ENCODE results near the gene ARRDC5.

Gene ARRDC5

GRCh38 chr19:4868286-4868834 lies 34.3 kb downstream of the ARRDC5 start:
- no peak overlapping the region for H2BK15ac ChIP-seq (ENCODE audit: low read depth, poor library complexity, severe bottlenecking)
- no peak for DNase-seq
- H3K9me3 ChIP-seq (ENCODE audit: control insufficient read depth, low read length), result no peaks in the 10 kb centered on the region
- H2BK120ac ChIP-seq (ENCODE audit: low read depth, low read length), result no peak overlapping the region
- H2AK5ac ChIP-seq (ENCODE audit: low read length, severe bottlenecking), result peak overlapping the region; percentile 75
- 84% methylated on average over 9 of the region's 10 CpGs for whole genome bisulfite sequencing
- peak overlapping the region; percentile 43 to 52 for H3K4ac ChIP-seq (ENCODE audit: low read depth in 1 of 2, low read length in 2 of 2)
- H3K36me3 ChIP-seq (ENCODE audit: control insufficient read depth in 1 of 2, insufficient read depth in 2 of 2, low read depth in 1 of 2, low read length in 2 of 2), result peaks cover 10 to 12% of the 10 kb centered on the region in 2 experiments
- H3K4me1 ChIP-seq (ENCODE audit: control insufficient read depth, insufficient read depth, low read depth, low read length), result peaks cover 23% of the 10 kb centered on the region
- H3K4me3 ChIP-seq (ENCODE audit: insufficient read depth in 1 of 2, low read depth in 1 of 2, low read length in 2 of 2), result peak overlapping the region in 1 of 2 experiments; percentile 100
- no peak overlapping the region for H3K23ac ChIP-seq (ENCODE audit: low read length in 2 of 2)
- H3K27ac ChIP-seq (ENCODE audit: low read length, poor library complexity, severe bottlenecking), result no peak overlapping the region
- H3K4me2 ChIP-seq (ENCODE audit: low read length, poor library complexity, severe bottlenecking), result no peak overlapping the region
- H4K91ac ChIP-seq (ENCODE audit: low read length), result no peak overlapping the region
- H3K14ac ChIP-seq (ENCODE audit: low read length in 2 of 2), result no peak overlapping the region
- peaks cover 1% of the 10 kb centered on the region for H3K79me1 ChIP-seq (replicated peaks; ENCODE audit: low read length, poor library complexity, severe bottlenecking)
- H4K8ac ChIP-seq (ENCODE audit: low read length), result no peak overlapping the region
- no peak overlapping the region for H2AFZ ChIP-seq (ENCODE audit: low read depth, low read length)
- peak overlapping the region; percentile 98 for H3K9ac ChIP-seq (ENCODE audit: low read length)
- peak overlapping the region in 1 of 2 experiments; percentile 98 for H3K18ac ChIP-seq (ENCODE audit: low read depth in 1 of 2, low read length in 2 of 2)
- H3K27me3 ChIP-seq (ENCODE audit: control insufficient read depth in 1 of 2, insufficient read depth in 1 of 2, low read length in 2 of 2), result no peaks in the 10 kb centered on the region
- no peak overlapping the region for H2BK5ac ChIP-seq (ENCODE audit: low read depth, low read length, poor library complexity, severe bottlenecking)
- peak overlapping the region; percentile 80 to 97 for H2BK12ac ChIP-seq (ENCODE audit: low read length in 2 of 2)

GRCh38 chr19:4867534-4868285 lies 35.0 kb downstream of the ARRDC5 start, which contains the start of gene PLIN3:
PLIN3 (minus strand) TSS chr19:4867667; CDS start chr19:4861394, 6,273 bp downstream.
- H2BK120ac ChIP-seq (ENCODE audit: low read depth, low read length), result peak within 1 kb of the TSS; percentile 88
- peak within 1 kb of the TSS; percentile 47 for H2BK5ac ChIP-seq (ENCODE audit: low read depth, low read length, poor library complexity, severe bottlenecking)
- peak within 1 kb of the TSS; percentile 77 to 82 for H3K14ac ChIP-seq (ENCODE audit: low read length in 2 of 2)
- H3K27ac ChIP-seq (ENCODE audit: low read length, poor library complexity, severe bottlenecking), result peak within 1 kb of the TSS; percentile 79
- H3K27me3 ChIP-seq (ENCODE audit: control insufficient read depth in 1 of 2, insufficient read depth in 1 of 2, low read length in 2 of 2), result no peaks in the 10 kb centered on the region
- H3K36me3 ChIP-seq (ENCODE audit: control insufficient read depth in 1 of 2, insufficient read depth in 2 of 2, low read depth in 1 of 2, low read length in 2 of 2), result peaks cover 12 to 13% of the 10 kb centered on the region in 2 experiments
- peak within 1 kb of the TSS; percentile 92 for H2BK15ac ChIP-seq (ENCODE audit: low read depth, poor library complexity, severe bottlenecking)
- H3K79me1 ChIP-seq (replicated peaks; ENCODE audit: low read length, poor library complexity, severe bottlenecking), result peaks cover 1% of the 10 kb centered on the region
- no peaks in the 10 kb centered on the region for H3K9me3 ChIP-seq (ENCODE audit: control insufficient read depth, low read length)
- H3K4me3 ChIP-seq (ENCODE audit: insufficient read depth in 1 of 2, low read depth in 1 of 2, low read length in 2 of 2), result peak within 1 kb of the TSS; percentile 86 to 100
- H3K4me2 ChIP-seq (ENCODE audit: low read length, poor library complexity, severe bottlenecking), result peak within 1 kb of the TSS; percentile 83
- H3K4me1 ChIP-seq (ENCODE audit: control insufficient read depth, insufficient read depth, low read depth, low read length), result peaks cover 23% of the 10 kb centered on the region
- H2AK5ac ChIP-seq (ENCODE audit: low read length, severe bottlenecking), result peak within 1 kb of the TSS; percentile 75
- peak within 1 kb of the TSS; percentile 86 for H2AFZ ChIP-seq (ENCODE audit: low read depth, low read length)
- peak within 1 kb of the TSS in 1 of 2 experiments; percentile 93 for H3K23ac ChIP-seq (ENCODE audit: low read length in 2 of 2)
- H2BK12ac ChIP-seq (ENCODE audit: low read length in 2 of 2), result peak within 1 kb of the TSS; percentile 80 to 90
- DNase-seq, result peak; percentile 96
- peak within 1 kb of the TSS; percentile 73 for H4K91ac ChIP-seq (ENCODE audit: low read length)
- peak within 1 kb of the TSS; percentile 73 to 97 for H3K4ac ChIP-seq (ENCODE audit: low read depth in 1 of 2, low read length in 2 of 2)
- peak within 1 kb of the TSS; percentile 98 for H3K9ac ChIP-seq (ENCODE audit: low read length)
- H4K8ac ChIP-seq (ENCODE audit: low read length), result peak within 1 kb of the TSS; percentile 75
- WGBS, result 13% methylated on average over 22 of the region's 46 CpGs
- H3K18ac ChIP-seq (ENCODE audit: low read depth in 1 of 2, low read length in 2 of 2), result peak within 1 kb of the TSS; percentile 85 to 98

DNA sequence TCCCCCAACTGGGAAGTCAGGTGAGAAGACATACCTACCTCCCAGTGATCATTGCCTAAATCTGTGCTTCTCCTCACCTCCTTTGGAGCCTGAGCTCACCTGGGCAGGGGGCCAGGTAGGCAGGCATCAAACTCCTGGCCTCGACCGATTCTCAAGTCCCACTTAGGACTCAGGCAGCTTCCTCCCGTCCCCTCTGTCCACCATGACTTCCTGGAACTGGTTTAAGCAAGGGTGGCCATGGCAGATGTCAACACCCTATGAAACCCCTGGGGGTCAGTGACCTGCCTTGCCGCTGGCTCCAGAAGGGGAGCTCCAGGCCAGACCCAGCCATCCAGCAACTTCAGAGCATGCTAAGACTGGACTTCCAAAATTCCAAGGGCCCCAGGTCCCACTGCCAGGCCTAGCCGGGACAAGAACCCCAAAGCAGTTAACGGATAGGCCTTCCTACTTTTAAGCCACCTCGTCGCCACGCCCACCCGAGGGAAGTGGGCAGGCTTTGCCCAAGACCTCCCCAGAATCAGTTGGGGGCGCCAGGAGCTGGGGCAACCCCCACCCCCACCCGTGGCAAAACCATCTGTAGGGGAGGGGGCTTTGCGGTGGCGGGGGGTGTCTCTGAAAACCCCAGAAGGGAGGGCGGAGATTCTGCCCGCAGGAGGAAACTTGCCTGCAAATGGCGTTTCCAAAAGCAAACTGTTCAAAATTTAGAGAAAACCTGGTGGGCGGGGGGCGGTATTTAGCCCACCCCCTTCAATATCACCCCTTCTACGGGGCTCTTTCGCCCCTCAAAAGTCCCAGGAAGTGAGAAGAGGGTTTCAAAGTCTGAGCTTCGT lies 35.9 kb downstream of the ARRDC5 start:
- Histone ChIP-seq H3K4me3 (ENCODE audit: insufficient read depth in 1 of 2, low read depth in 1 of 2, low read length in 2 of 2) (peak overlapping the region; percentile 86 to 100), H3K79me1 (replicated peaks; ENCODE audit: low read length, poor library complexity, severe bottlenecking) (peaks cover 3% of the 10 kb centered on the region), H2BK120ac (ENCODE audit: low read depth, low read length) (peak overlapping the region; percentile 88), H2AFZ (ENCODE audit: low read depth, low read length) (no peak overlapping the region), H3K9me3 (ENCODE audit: control insufficient read depth, low read length) (no peaks in the 10 kb centered on the region), H2BK15ac (ENCODE audit: low read depth, poor library complexity, severe bottlenecking) (peak overlapping the region; percentile 82), H3K18ac (ENCODE audit: low read depth in 1 of 2, low read length in 2 of 2) (peak overlapping the region; percentile 58 to 72), H3K23ac (ENCODE audit: low read length in 2 of 2) (peak overlapping the region in 1 of 2 experiments; percentile 93), H3K4ac (ENCODE audit: low read depth in 1 of 2, low read length in 2 of 2) (peak overlapping the region; percentile 15 to 82), H3K9ac (ENCODE audit: low read length) (peak overlapping the region; percentile 98), H2AK5ac (ENCODE audit: low read length, severe bottlenecking) (peak overlapping the region; percentile 49), H3K36me3 (ENCODE audit: control insufficient read depth in 1 of 2, insufficient read depth in 2 of 2, low read depth in 1 of 2, low read length in 2 of 2) (peaks cover 17 to 22% of the 10 kb centered on the region in 2 experiments), H2BK12ac (ENCODE audit: low read length in 2 of 2) (peak overlapping the region; percentile 18 to 28), H3K14ac (ENCODE audit: low read length in 2 of 2) (peak overlapping the region; percentile 49 to 77), H4K8ac (ENCODE audit: low read length) (peak overlapping the region; percentile 75), H3K27me3 (ENCODE audit: control insufficient read depth in 1 of 2, insufficient read depth in 1 of 2, low read length in 2 of 2) (no peaks in the 10 kb centered on the region), H3K27ac (ENCODE audit: low read length, poor library complexity, severe bottlenecking) (peak overlapping the region; percentile 79), H2BK5ac (ENCODE audit: low read depth, low read length, poor library complexity, severe bottlenecking) (peak overlapping the region; percentile 47), H3K4me1 (ENCODE audit: control insufficient read depth, insufficient read depth, low read depth, low read length) (peaks cover 24% of the 10 kb centered on the region), H3K4me2 (ENCODE audit: low read length, poor library complexity, severe bottlenecking) (peak overlapping the region; percentile 30), H4K91ac (ENCODE audit: low read length) (no peak overlapping the region)
- 23% methylated on average over 10 of the region's 22 CpGs for WGBS
- peak; percentile 66 for DNase-seq
